ENCODE results near the gene SNTB2. TPM values are rescaled to one million over a fixed set of nuclear protein-coding genes. Genes with fewer than 3 reads are reported as not detected.

The SNTB2 gene
- total and polyA plus RNA-seq, 2 of the 13 experiments (the other 11 are each of a cell fraction or from before 2014, with no cell fraction given): 11.5 to 19.2 TPM

- peaks cover 7% of the 10 kb centered on the region for H3K79me2 ChIP-seq (ENCODE audit: insufficient read depth, low read length)
- TF ChIP-seq FOXK1 (CRISPR knock-in tag; IDR thresholded peaks at IDR 0.05; ENCODE audit: borderline replicate concordance, low read depth) (no peak), HIC2 (CRISPR knock-in tag; IDR thresholded peaks at IDR 0.05; ENCODE audit: low read depth) (no peak), TRAFD1 (CRISPR knock-in tag; IDR thresholded peaks at IDR 0.05; ENCODE audit: borderline replicate concordance) (no peak), THAP8 (CRISPR knock-in tag; IDR thresholded peaks at IDR 0.05; ENCODE audit: borderline replicate concordance) (no peak), TOE1 (CRISPR knock-in tag; IDR thresholded peaks at IDR 0.05) (no peak), ZNF691 (CRISPR knock-in tag; IDR thresholded peaks at IDR 0.05; ENCODE audit: borderline replicate concordance, low read depth) (no peak), ZNF709 (CRISPR knock-in tag; IDR thresholded peaks at IDR 0.05) (no peak), ZFP1 (CRISPR knock-in tag; IDR thresholded peaks at IDR 0.05) (no peak), ATF5 (CRISPR knock-in tag; IDR thresholded peaks at IDR 0.05; ENCODE audit: low read depth) (no peak), KLF13 (CRISPR knock-in tag; IDR thresholded peaks at IDR 0.05) (no peak), ZNF354B (CRISPR knock-in tag; IDR thresholded peaks at IDR 0.05) (no peak), AHDC1 (CRISPR knock-in tag; IDR thresholded peaks at IDR 0.05; ENCODE audit: borderline replicate concordance) (no peak), CC2D1A (CRISPR knock-in tag; IDR thresholded peaks at IDR 0.05) (no peak), ZBTB38 (CRISPR knock-in tag; IDR thresholded peaks at IDR 0.05) (no peak)
These were observed 38.2 kb downstream of the SNTB2 start for GRCh38 chr16:69225121-69225520.

More at GRCh38 chr16:69225121-69225520, 38.2 kb downstream of the SNTB2 start:
- Histone ChIP-seq H3K9me3 (ENCODE audit: low read length) (no peaks in the 10 kb centered on the region), H3K27ac (ENCODE audit: extremely low read length, insufficient read depth, low read length) (no peak overlapping the region), H2AFZ (ENCODE audit: low read length) (no peak overlapping the region), H3K4me1 (ENCODE audit: insufficient read depth, low read length) (peaks cover 27% of the 10 kb centered on the region), H3K27me3 (ENCODE audit: control insufficient read depth in 1 of 2, insufficient read depth in 2 of 2, low read length in 2 of 2) (no peaks in the 10 kb centered on the region), H3K36me3 (replicated peaks in 1 of 2; ENCODE audit: control insufficient read depth in 1 of 2, insufficient read depth in 2 of 2, low read length in 2 of 2) (no peaks in the 10 kb centered on the region), H3K4me2 (ENCODE audit: low read depth, low read length) (no peak overlapping the region), H4K20me1 (ENCODE audit: insufficient read depth, low read length) (no peaks in the 10 kb centered on the region), H3K9ac (ENCODE audit: insufficient read depth, low read depth, low read length) (no peak overlapping the region), H3K4me3 (replicated peaks in 1 of 3; ENCODE audit: insufficient read depth in 1 of 3, low read depth in 2 of 3, low read length in 3 of 3) (no peak overlapping the region)
- FAIRE-seq: no peak
- no TSS peak for BruUV-seq (replicated peaks)
- no peak for ATAC-seq
- 96% methylated on average over 7 of the region's 7 CpGs for WGBS (ENCODE audit: low lambda C conversion rate)
- DNase-seq (ENCODE audit: low spot score): no peak
- ChIA-PET POLR2A (no interaction called here), CTCF (ENCODE audit: low intra/inter-chr PET ratio, low total read pairs) (no interaction called here)
- in situ Hi-C loops (cut with HindIII; ENCODE audit: extremely low pct_ligation_motif_present, low pct_unique_long_range_greater_than_20kb) (no loop called here), intact Hi-C loops (cut with micrococcal nuclease; ENCODE audit: unreplicated experiment) (no loop called here)
